HG02973 (cell line): ENCODE data around the gene PRAC2.
"Not testable (repeated sequence)": the region's sequence is repeated elsewhere in the genome, so short reads cannot be mapped to it uniquely, and the experiment has no call there.

Experiments
- ATAC-seq: cut with Tn5 transposase; IDR thresholded peaks from one replicate; pipeline ENCODE4 v1.9.1; 2021; ENCODE audit warnings: moderate library complexity; ENCODE audit not compliant: unreplicated experiment

PRAC2 gene

DNA sequence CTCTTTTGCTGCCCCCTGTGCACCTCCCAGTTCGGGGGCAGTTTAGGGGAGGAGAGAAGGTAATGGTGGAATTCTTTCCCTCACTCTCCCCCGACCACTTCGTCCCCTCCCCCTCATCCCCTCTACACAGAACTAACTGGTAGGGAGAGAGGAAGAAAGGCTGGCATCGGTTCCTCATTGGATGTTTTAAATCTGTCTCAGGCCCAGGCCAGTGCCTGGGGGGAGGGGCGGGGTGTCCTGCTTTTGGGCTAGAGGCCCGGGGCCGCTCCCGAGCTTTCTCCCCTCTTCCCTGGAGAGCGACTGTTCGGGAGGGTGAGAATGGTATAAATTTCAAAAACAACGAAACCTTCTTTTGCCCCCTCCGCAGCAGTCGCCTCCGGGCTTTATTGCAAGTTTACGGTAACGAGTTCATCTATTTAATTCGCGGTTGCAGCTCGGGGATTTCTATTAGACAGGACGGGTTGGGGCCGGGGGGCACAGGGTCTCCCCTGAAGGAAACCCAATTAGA is at the start of gene PRAC2:
Gene PRAC2 (plus strand): TSS at position 271 of the 508 bp plus-strand sequence. CDS start 1,226 bp downstream, outside the sequence.
- no peak for ATAC-seq

DNA sequence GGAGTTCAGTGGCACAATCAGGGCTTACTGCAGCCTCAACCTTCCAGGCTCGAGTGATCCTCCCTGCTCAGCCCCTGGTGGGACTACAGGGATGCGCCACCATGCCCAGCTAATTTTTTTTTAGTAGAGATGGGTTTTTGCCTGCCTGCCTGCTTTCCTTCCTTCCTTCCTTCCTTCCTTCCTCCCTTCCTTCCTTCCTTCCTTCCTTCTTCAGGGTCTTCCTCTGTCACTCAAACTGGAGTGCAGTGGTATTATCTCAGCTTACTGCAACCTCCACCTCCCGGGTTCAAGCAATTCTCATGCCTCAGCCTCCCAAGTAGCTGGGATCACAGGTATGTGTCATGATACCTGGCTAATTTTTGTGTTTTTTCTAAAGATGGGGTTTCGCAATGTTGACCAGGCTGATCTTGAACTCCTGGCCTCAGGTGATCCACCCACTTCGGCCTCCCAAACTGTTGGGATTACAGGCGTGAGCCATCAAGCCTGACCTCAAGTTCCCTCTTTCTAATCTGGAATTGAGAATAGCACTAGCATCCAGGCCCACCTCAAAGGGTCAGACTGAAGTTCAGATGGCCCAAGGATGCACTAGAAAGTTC is 45.9 kb upstream of the PRAC2 start:
- no peak for ATAC-seq

DNA sequence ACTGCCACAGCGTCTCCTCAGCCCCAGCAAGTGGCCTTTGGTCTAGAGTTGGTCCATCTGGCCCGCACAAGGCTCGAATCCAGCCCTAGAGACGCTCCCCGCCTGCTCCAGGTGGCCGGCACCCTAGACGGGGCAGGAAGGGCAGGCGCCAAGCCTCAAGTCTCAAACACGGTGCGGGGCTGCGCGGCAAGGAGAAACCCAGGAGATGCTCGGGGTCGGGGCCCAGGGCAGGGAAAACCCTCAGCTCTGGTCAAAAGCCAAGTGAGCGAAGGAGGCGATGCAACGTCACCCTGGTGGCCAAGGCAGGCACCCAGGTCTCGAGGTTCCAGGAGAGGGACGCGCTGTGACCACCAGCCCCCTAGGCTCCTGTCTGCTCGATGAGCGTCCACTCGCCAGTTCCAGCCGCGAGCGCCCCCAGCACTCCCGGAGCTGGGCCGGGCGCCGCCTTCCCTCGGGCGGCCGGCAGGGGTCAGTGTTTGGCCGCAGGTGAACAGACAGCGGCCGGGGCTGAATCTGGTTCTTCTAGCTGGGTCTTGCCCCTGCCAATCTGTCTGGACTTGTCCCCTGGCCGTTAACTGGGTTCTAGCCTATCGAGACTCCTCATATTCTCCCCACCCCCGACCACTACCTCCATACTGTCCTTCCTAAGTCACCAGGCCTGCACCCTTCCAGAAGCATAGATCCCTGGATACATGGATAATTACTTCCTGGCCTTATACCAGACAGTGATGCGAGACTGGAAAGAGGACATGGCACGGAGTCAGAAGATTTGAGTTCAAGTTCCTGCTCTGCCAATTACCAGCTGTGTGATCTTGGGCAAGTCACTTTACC is 44.6 kb upstream of the PRAC2 start:
- peak; percentile 81 for ATAC-seq

DNA sequence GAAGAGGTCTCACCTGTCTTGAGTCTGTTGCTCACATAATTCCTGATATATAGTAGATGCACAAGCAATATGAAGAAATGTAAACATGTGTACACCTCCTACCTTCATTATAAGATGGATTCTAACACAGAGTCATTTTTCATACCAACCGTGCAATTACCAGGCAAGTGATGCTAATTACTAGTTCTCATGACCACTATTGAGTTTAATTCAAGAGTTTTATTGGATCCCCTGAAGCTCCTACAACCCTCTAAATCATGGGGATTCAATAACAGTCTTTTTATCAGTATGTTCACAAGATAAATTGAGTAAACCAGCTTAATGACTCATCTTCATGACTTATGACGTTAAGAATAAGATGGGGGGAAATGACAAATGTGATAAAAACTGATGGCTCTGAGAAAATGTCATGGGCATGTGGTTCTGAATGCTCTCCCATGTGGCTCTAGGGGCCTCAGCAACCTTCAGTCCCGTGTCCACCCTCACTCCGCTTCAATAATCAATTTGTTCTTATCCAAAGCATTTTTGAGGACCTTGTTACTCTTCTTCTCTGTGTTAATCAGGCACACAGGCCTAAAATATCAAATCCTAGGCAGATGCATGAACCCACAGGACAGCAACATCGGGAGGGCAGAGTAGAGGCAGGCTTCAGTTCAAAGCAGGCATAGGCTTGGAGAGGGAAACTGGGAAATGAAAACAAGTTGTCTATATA is 43.4 kb upstream of the PRAC2 start:
- ATAC-seq: no peak

DNA sequence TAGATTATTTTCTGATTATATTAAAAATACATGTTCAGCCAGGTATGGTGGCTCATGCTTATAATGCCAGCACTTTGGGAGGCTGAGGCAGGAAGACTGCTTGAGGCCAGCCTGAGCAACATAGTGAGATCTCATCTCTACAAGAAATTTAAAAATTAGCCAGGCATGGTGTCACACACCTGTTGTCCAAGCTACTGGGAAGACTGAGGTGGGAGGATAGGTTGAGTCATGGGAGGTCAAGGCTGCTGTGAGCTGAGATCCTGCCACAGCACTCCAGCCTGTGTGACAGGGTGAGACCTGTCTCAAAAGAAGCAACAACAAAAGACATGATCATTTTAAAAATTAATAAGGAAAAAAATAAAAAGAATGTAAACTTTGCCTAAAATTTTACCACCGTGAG is 41.4 kb upstream of the PRAC2 start:
- no peak for ATAC-seq

DNA sequence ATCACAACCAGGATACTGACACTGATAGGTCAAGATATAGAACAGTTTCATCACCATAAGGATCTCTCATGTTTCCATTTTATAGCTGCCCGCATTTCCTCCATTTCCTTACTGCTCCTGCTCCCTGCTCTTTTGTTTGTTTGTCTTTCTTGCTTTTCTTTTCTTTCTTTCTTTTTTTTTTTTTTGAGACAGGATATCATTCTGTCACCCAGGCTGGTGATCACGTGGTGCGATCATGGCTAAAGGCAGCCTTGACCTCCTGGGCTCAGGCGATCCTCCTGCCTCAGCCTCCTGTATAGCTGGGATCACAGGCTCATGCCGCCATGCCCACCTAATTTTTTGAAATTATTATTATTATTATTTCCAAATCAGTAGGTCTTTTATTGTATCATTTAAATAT is 32.3 kb upstream of the PRAC2 start:
- ATAC-seq: no peak

DNA sequence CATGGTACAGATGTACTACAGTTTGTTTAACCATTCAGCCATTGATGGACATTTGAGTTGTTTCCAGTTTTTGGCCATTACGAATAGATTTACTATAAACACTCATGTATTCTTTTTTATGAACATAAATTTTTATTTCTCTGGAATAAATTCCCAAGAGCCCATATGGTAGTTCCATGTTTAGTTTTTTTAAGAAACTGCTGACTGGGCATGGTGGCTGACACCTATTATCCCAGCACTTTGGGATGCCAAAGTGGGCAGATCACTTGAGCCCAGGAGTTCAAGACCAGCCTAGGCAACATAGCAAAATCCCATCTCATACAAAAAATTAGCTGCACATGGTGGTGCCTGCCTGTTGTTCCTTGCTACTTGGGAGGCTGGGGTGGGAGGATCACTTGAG is 30.9 kb upstream of the PRAC2 start:
- no peak for ATAC-seq

DNA sequence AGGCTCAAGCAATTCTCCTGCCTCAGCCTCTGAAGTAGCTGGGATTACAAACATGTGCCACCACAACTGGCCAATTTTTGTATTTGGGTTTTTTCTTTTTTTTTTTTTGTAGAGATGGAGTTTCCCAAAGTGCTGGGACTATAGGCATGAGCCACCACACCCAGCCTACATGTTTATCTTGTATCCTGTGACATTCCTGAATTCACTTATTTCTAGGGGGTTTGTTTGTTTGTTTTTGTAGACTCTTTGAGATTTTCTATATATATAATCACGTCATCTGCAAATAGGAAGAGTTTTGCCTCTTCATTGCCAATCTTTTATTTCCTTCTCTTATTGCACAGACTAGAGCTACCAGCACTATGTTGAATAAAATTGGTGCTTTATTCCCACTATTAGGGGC is 29.8 kb upstream of the PRAC2 start:
- ATAC-seq: no peak

DNA sequence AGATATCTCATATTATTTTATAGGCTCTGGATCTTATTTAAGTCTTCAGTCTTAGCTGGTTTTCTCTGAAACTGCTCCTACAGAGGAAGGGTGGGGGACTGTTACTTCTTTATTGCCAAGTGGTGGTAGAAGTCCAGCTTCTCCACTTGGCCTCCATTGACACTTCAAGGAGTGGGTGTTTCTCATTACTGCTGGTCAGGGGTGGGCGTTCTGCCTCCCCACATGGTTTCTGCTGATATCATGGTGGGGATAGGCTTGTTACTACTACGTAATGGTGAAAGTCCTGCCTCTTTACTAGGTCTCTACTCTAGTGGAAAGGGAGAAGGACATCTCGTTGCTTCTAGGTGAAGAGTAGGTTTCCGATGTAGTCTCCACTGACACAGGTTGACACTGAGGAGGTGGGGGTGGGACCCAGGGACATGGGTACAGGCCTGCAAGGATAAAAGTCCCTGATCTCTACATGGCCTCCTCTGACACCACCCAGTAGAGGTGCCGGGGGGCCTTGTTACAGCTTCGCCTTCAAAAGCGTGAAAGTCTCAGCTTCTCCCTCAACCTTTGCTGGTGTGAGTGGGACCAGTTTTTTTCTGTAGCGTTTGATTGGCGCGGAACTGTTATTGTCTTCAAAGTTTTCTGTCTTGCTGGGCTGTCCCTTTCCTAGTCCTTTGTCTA is 21.0 kb upstream of the PRAC2 start:
- no peak for ATAC-seq

DNA sequence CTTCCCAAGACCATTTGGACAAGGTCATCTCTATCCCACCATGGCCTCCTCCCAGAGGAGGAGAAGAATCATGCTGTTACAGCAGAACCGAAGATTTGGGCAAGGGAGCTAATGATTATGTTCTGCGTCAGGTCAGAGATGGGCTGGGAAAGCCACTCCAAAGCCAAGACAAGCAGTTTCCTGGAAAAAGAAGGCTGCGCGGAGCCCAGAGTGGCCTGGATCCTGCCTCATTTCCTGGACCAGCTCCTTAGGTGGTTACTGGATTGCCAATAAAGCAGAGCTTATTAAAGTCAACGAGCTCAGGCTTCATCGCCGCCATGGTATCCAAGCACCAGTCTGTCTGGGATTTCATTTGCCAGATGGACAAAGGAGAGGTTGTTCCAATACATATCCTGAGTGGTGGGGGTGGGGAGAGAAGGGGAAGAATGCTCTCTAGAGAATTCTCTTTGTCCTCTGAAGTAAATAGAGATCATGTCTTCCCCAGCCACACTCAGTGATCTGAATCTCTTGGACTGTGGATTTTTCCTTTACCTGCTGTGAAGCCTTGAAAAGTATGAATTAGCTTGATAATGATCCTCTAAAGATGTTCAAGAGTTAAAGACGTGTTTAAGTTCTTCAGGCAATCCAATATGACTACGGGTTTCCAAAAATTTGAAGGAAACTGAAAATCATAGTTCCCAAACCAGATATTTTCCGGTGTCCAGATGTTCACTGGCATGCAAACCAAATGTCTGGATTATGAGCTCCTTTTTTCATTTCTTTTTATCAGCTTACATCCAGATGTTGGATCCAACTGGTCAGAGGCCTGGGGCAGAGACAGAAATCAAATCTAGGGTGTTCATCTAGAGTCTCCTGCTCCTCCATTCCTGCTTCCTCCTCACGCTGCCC is 18.4 kb upstream of the PRAC2 start:
- ATAC-seq: no peak

DNA sequence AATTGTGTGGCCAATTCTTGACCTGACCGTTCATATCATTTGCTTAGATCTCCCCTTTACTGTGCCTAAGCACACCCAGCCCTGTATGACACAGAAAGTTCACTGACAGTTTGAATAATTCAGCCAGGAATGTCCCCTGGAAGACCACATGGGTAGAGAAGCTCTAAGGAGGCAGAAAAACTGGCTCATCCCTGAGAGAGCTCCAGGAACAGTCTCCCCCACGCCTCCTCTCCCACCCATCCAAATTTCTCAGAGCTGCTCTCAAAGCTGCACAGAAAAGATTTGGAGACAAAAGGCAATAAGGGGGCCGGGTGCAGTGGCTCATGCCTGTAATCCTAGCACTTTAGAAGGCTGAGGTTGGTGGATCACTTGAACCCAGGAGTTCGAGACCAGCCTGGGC is 11.9 kb upstream of the PRAC2 start:
- no peak for ATAC-seq

DNA sequence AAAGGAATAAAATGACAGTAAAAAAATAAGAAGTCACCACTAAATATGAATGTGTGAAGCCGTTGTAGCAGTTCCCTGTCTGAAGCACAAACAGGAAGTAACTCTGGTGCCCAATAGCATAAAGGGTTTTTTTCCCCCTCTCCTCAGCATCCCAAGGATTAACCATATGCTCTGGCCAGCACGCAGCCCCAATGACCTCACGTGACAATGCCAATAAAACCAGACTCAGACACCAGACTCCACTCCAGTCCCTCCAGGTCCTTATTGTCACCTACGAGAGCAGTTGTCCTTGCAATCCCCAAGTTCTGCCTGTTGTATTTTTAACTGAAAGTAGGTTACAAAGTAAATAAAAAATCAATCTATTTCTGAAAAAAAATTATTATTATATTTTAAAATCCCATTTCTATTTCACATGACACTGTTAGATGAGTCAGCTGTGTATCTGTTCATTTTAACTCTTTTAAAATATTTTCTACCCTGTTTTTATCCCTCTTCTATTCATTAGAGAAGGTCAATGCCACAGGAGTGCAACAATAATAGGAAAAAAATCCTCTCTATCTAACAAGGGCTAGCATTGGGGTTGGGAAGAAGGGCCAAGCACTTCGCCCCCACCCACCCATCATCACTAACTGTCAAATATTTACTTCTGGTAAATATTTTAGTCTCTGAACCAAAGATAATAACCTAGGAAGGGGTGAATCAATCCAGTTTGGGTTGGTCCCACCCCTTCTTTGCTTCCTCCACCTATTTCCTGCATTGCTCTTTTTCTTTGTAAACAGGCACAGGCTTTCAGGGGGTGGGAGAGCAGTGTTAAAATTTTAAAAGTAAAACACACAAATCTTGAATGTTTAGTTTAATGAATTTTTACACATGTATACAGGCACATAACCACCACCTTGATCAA is 7.2 kb upstream of the PRAC2 start:
- no peak for ATAC-seq

DNA sequence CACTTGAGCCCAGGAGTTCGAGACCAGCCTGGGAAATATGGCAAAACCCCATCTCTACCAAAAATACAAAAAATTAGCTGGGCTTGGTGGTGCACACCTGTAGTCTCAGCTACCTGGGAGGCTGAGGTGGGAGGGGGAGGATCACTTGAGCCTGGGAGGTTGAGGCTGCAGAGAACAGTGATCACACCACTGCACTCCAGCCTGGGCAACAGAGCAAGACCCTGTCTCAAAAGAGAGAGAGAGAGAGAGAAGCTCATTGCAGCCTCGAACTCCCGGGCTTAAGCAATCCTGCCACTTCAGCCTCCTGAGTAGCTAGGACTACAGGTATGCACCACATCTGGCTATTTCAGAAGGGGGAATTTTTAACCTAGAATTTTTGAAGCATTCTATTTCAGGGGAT is 6.4 kb upstream of the PRAC2 start:
- ATAC-seq: not testable (repeated sequence)

DNA sequence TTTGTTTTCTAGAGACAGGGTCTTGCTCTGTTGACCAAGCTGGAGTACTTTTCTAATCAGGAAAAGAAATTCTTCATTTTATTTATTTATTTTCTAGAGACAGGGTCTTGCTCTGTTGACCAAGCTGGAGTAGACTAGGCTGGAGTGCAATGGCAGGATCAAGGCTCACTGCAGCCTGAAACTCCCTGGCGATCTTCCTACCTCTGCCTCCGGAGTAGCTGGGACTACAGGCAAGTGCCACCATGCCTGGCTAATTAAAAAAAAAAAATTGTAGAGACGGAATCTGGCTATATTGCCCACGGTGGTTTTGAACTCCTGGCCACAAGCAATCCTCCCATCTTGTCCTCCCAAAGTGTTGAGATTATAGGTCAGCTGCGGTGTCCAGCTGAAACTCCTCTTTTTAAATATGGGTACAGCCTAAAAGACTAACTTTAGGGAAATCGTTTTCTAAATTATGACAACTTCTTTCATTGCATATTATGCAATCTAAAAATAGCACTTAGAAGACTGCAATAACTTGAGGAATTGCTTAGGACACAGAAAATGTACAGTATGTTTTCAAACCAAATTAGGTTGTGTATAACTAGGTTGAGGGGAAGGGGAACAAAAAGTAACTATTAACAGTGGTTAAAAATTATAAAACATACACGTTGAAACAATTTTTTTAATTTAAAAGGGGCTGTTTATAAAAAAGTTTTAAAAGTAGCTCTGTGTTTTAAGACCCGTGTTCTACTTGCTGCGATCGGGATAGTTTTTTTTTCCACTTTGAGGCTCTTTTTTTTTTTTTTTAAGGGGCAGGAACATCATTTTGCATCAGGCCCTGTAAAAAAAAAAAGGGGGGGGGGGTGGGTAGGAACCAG is 5.4 kb upstream of the PRAC2 start:
- ATAC-seq: no peak

DNA sequence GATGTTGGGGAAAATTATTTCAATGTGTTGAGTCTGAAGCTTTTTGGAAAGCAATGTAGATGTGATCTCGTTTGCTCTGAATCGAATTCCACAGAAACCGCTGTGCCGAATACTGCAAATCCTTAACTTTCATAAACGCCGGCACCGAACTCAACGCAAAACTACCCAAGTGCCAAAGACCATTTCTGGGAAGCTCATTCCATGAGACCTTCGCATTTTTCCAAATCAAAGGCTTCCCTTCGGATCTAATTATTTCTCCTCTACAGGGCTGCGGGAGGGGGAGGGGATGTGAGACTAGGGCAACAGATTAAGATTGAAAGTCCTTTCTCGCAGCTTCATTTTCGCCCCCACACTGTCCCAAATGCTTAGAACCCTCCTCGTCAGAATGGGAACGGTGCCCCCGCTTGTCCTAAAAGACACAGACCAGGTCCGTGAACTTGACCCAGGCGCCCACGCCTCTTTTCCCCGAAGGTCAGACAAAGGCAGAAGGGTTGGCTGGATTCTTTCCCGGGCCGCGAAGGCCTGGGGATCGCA is 4.7 kb upstream of the PRAC2 start:
- ATAC-seq: no peak

DNA sequence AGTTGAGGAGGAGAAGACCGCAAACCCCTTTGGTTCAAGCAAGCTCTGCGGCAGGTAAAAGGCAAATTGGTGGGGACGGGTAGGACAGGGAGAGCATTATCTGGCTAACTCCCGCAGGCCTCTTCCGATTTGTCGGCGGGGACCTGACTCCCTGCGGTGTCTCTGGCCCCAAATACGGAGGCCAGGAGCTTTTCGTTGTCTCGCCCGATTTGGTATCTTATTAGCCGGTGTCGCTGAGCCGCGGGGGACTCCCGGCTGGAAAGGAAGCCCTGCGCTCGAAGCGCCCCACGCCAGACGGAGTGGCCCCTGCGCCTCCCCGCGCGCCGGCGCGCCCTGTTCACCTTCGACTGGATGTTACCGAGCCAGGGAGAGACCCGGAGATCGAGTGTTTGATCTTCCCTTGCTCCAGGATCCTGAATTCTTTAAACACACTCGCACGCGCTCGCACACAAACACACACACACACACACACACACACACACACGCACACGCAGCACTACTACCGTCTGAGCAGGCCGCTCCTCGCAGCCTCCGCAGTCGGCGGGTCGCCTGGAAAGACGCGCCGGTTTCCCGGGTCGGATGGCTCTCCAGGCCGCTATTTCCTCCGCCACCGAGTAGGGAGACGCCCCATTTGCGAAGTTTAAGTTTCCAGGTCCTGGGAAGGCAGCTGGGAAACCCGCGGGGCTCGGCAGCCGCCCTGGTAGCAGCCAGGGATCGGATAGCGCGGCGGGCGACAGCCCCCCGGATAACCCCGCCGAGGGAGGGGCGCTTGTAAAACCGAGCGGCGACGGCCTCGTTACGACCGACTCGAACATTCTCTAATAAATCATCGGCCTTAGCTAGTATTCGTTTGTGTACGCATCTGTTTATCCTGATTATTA is 4.0 kb upstream of the PRAC2 start:
- ATAC-seq: no peak

DNA sequence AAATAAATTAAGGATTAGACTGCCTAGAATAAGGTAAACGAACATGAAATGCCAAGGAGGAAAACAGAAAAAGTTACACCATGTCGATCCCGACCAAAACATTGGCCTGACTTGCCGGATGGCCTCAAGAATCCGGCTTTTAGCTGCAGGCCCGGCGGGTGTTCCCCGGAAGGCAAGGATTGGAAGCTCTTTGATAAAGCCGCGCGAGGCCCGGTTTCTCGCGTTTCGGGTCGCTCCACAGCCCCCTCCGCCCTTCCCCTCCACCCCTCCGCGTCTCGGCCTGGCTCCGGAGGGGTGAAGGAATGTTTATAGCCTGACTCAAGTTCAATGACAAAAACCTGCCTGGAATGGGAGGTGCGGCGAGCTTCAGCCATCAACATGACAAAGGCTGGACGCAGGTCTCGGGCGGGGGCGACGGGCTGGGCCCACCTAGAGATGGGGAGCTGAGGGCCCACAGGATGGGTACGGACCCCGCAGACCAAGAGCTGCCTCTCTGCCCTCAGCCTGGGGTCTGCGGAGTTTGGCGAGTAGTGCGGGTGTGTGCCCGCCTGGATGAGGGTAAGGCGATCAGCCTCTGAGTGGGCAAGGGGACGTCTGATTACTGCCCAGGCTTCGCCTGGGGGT is 3.2 kb upstream of the PRAC2 start:
- no peak for ATAC-seq
